Stomach (tissue), 9 donors: ENCODE data around the gene TRAF6. TPM values are rescaled to one million over a fixed set of nuclear protein-coding genes. Genes with fewer than 3 reads are reported as not detected.

Source experiments
- DNase-seq, 2 donors: peaks; one replicate each; pipeline versions ENCODE4 v3.0.0 to v3.0.0-alpha.2; 2013 to 2019
- H3K27ac ChIP-seq, 5 donors: fragments of 200-600 bp in 4 of 5; sonication (generic) in 4 of 5; one replicate each; pipeline ENCODE4 v1.5.1; 2013 to 2019; ENCODE audit warnings: mild to moderate bottlenecking in 1 of 5, moderate library complexity in 1 of 5
- H3K27me3 ChIP-seq, 3 donors: fragments of 200-600 bp; sonication (generic); one replicate each; pipeline ENCODE4 v1.5.1; 2017 to 2019; ENCODE audit warnings: mixed run types in 1 of 3
- H3K36me3 ChIP-seq, 4 donors: fragments of 200-600 bp; sonication (generic); 1 replicate in 3 of 4; 2 replicates in 1 of 4; pipeline ENCODE4 v1.5.1; 2016 to 2019
- H3K4me1 ChIP-seq, 4 donors: fragments of 200-600 bp; sonication (generic); one replicate each; pipeline ENCODE4 v1.5.1; 2016 to 2019
- H3K4me3 ChIP-seq, 4 donors: fragments of 200-600 bp; sonication (generic) in 3 of 4; one replicate each; pipeline ENCODE4 v1.5.1; 2016 to 2019; ENCODE audit warnings: mild to moderate bottlenecking in 1 of 4
- H3K9me3 ChIP-seq, 4 donors: fragments of 200-600 bp; sonication (generic); one replicate each; pipeline ENCODE4 v1.5.1; 2016 to 2019
- CTCF ChIP-seq, 7 experiments: fragments of 450-650 bp in 4 of 7; fragments of 200-600 bp in 3 of 7; sonication (generic) in 3 of 7; IDR thresholded peaks; one replicate each; pipeline ENCODE4 v1.5.1; 2016 to 2019; ENCODE audit warnings: antibody characterized with exemption in 7 of 7, control low read depth in 2 of 7, mild to moderate bottlenecking in 1 of 7
- EP300 ChIP-seq: sonication (generic); formaldehyde crosslinking; IDR thresholded peaks from one replicate; pipeline ENCODE4 v1.6.1; 2017; ENCODE audit warnings: antibody characterized with exemption
- POLR2A ChIP-seq, 4 donors: fragments of 450-650 bp; IDR thresholded peaks; one replicate each; pipeline ENCODE4 v1.6.1; 2016; ENCODE audit warnings: antibody characterized with exemption in 4 of 4, control low read depth in 2 of 4, mild to moderate bottlenecking in 1 of 4, moderate library complexity in 1 of 4
- POLR2AphosphoS5 ChIP-seq, 3 donors: sonication (generic); formaldehyde crosslinking; IDR thresholded peaks; one replicate each; pipeline ENCODE4 v1.6.1; 2016; ENCODE audit warnings: antibody characterized with exemption in 3 of 3
- WGBS, 5 donors: extraction: QIAGEN DNeasy Blood & Tissue Kit in 3 of 5; methylation state at CpG; one replicate each; pipeline versions ENCODE4 v1.1.5 to v1.1.7; 2013 to 2018; 5-methylcytosine and 5-hydroxymethylcytosine counted together
- intact Hi-C: fragments of 100-400 bp; cut with DNase I; formaldehyde crosslinking; loops from one replicate; pipeline ENCODE4 v1.15.1; 2023; ENCODE audit warnings: low total_unique reads
- polyA plus RNA-seq, 3 donors: library from polyadenylated mRNA; stranded (reverse); fragments of 200-250 nt; gene quantifications; one replicate each; pipeline ENCODE4 v1.2.3, GENCODE V29; 2013
- total RNA-seq, 5 donors: library from RNA; depleted of rRNA; stranded (reverse); fragments of >200 nt; gene quantifications; one replicate each; pipeline versions ENCODE4 v1.1.0 to v1.2.3, GENCODE V29; 2014 to 2016
- donor health status: healthy with polysubstance abuse.
- donor health status: Bipolar disorder and iron deficiency.
- donor health status: healthy.

Gene TRAF6
- total and polyA plus RNA-seq, 8 donors: 1.2 to 19.2 (median 4.7) TPM

- Histone ChIP-seq H3K9me3 (no peaks in the 10 kb centered on the region), H3K27me3 (no peaks in the 10 kb centered on the region), H3K4me3 (peak overlapping the region; percentile 11 to 26 (median 17)), H3K27ac (peak overlapping the region in 3 of 5 donors; percentile 14 to 28 (median 21)), H3K4me1 (peaks cover 5 to 30% (median 18%) of the 10 kb centered on the region in 4 donors), H3K36me3 (peaks cover 0 to 20% (median 0%) of the 10 kb centered on the region in 4 donors)
- intact Hi-C loops: no loop called here
- TF ChIP-seq POLR2AphosphoS5 (IDR thresholded peaks at IDR 0.05) (no peak), CTCF (IDR thresholded peaks at IDR 0.05) (no peak), EP300 (no peak), POLR2A (IDR thresholded peaks at IDR 0.05) (no peak)
- WGBS, 5 donors: 32 to 44% (median 36%) methylated on average over 3 of the region's 3 CpGs
- DNase-seq: peak in 1 of 2 donors; percentile 35
These were observed 59.9 kb downstream of the TRAF6 start for GRCh38 chr11:36450110-36450572.

- 71 to 80% (median 75%) methylated on average over 5 of the region's 5 CpGs for WGBS, 5 donors
- Histone ChIP-seq H3K4me3 (peak overlapping the region; percentile 11 to 26 (median 17)), H3K36me3 (peaks cover 0 to 16% (median 0%) of the 10 kb centered on the region in 4 donors), H3K27ac (peak overlapping the region in 3 of 5 donors; percentile 14 to 28 (median 21)), H3K27me3 (no peaks in the 10 kb centered on the region), H3K9me3 (no peaks in the 10 kb centered on the region), H3K4me1 (peaks cover 5 to 30% (median 18%) of the 10 kb centered on the region in 4 donors)
- TF ChIP-seq EP300 (no peak), POLR2AphosphoS5 (IDR thresholded peaks at IDR 0.05) (no peak), CTCF (IDR thresholded peaks at IDR 0.05) (no peak), POLR2A (IDR thresholded peaks at IDR 0.05) (no peak)
- no peak for DNase-seq
- intact Hi-C loops: no loop called here
These were observed 60.4 kb downstream of the TRAF6 start for GRCh38 chr11:36449561-36450096.

- TF ChIP-seq CTCF (IDR thresholded peaks at IDR 0.05) (no peak), POLR2A (IDR thresholded peaks at IDR 0.05) (no peak), EP300 (no peak), POLR2AphosphoS5 (IDR thresholded peaks at IDR 0.05) (no peak)
- Histone ChIP-seq H3K9me3 (no peaks in the 10 kb centered on the region), H3K4me1 (peaks cover 5 to 28% (median 18%) of the 10 kb centered on the region in 4 donors), H3K36me3 (peaks cover 0 to 14% (median 0%) of the 10 kb centered on the region in 4 donors), H3K27me3 (no peaks in the 10 kb centered on the region), H3K27ac (no peak overlapping the region), H3K4me3 (no peak overlapping the region)
- no peak for DNase-seq
- 53 to 77% (median 66%) methylated on average over 8 of the region's 8 CpGs for WGBS, 5 donors
- intact Hi-C loops: no loop called here
These were observed 62.1 kb downstream of the TRAF6 start for GRCh38 chr11:36447947-36448346.

- H3K27me3 ChIP-seq: no peaks in the 10 kb centered on the region
- 80 to 93% (median 81%) methylated on average over 2 of the region's 2 CpGs for WGBS, 5 donors
- no peaks in the 10 kb centered on the region for H3K9me3 ChIP-seq
- no peak overlapping the region for H3K27ac ChIP-seq
- TF ChIP-seq POLR2AphosphoS5 (IDR thresholded peaks at IDR 0.05): no peak
- no peak for TF ChIP-seq CTCF (IDR thresholded peaks at IDR 0.05)
- no peak for TF ChIP-seq EP300
- no peak for TF ChIP-seq POLR2A (IDR thresholded peaks at IDR 0.05)
- peaks cover 5 to 23% (median 18%) of the 10 kb centered on the region in 4 donors for H3K4me1 ChIP-seq
- H3K4me3 ChIP-seq: no peak overlapping the region
- intact Hi-C loops: no loop called here
- DNase-seq: no peak
- peaks cover 0 to 14% (median 0%) of the 10 kb centered on the region in 4 donors for H3K36me3 ChIP-seq
These were observed 62.6 kb downstream of the TRAF6 start for GRCh38 chr11:36447514-36447913.
